Mammary microvascular endothelial cell (primary cell): ENCODE data around the gene SETDB2. TPM values are rescaled to one million over a fixed set of nuclear protein-coding genes. Genes with fewer than 3 reads are reported as not detected.

Source experiments
- total RNA-seq: library from RNA; depleted of rRNA; stranded (reverse); fragments of >200 nt; gene quantifications from 2 replicates; pipeline ENCODE4 v1.2.3, GENCODE V29; 2015

SETDB2 gene
- total RNA-seq = 2.3 and 4.0 TPM in 2 replicates

GRCh38 chr13:49443704-49444523 lies at the start of gene SETDB2, which contains the start of gene CAB39L:
TSS of gene SETDB2 (plus strand) at chr13:49444274. CDS start at chr13:49451894, 7,620 bp downstream.
TSS of gene CAB39L (minus strand) at chr13:49444064. CDS start at chr13:49382910, 61,154 bp downstream.

GRCh38 chr13:49495783-49496762 lies 52.0 kb downstream of the SETDB2 start, which contains the start of gene PHF11:
TSS of gene PHF11 (plus strand) at chr13:49495953. CDS start at chr13:49496002, 49 bp downstream.

Other genes starting within 250 kb of the SETDB2 start
- not detected in 2 replicates for gene MLNR, start 223.9 kb upstream of the SETDB2 start, total RNA-seq
- gene CDADC1, start 196.3 kb upstream of the SETDB2 start, total RNA-seq = 0.94 and 3.4 TPM in 2 replicates
- gene CAB39L, start 210 bp upstream of the SETDB2 start, total RNA-seq = 5.6 and 6.6 TPM in 2 replicates
- 43.4 and 44.8 TPM in 2 replicates for gene PHF11, start 51.7 kb downstream of the SETDB2 start, total RNA-seq
- 16.2 and 16.6 TPM in 2 replicates for gene RCBTB1, start 141.3 kb downstream of the SETDB2 start, total RNA-seq
- 0.27 and 0.89 TPM in 2 replicates for gene ARL11, start 184.2 kb downstream of the SETDB2 start, total RNA-seq
- 101 and 109 TPM in 2 replicates for gene EBPL, start 247.2 kb downstream of the SETDB2 start, total RNA-seq